Neural cell (in vitro differentiated cells): ENCODE data around the gene OS9. TPM values are rescaled to one million over a fixed set of nuclear protein-coding genes. Genes with fewer than 3 reads are reported as not detected.
A peak's percentile ranks its signal among the peaks of the same experiment; 100 is the strongest.

Experiments
- H2AFZ ChIP-seq: fragments of 200-600, 300-800 bp; sonication (generic), shearing (Covaris generic); 2 replicates; pipeline ENCODE4 v1.6.0; 2014; ENCODE audit warnings: low read depth, mild to moderate bottlenecking, antibody characterized with exemption, low read length, moderate library complexity
- H3F3A ChIP-seq: fragments of 200-600 bp; shearing (Covaris generic); 2 replicates; pipeline ENCODE4 v1.6.1; 2016; ENCODE audit warnings: mild to moderate bottlenecking, moderate library complexity, mixed read lengths, antibody characterized with exemption, low read length; ENCODE audit not compliant: insufficient read depth, poor library complexity, severe bottlenecking
- H3K27ac ChIP-seq: fragments of 200-600, 300-800 bp; sonication (generic), shearing (Covaris generic); 2 replicates; pipeline ENCODE4 v1.5.1; 2014; ENCODE audit warnings: mild to moderate bottlenecking, low read length, moderate library complexity
- H3K27me3 ChIP-seq: fragments of 300-800, 200-600 bp; sonication (generic), shearing (Covaris generic); 2 replicates; pipeline ENCODE4 v1.6.0; 2014; ENCODE audit warnings: mild to moderate bottlenecking, low read depth, low read length, moderate library complexity; ENCODE audit not compliant: insufficient read depth
- H3K36me3 ChIP-seq: fragments of 300-800, 200-600 bp; sonication (generic), shearing (Covaris generic); 2 replicates; pipeline ENCODE4 v1.5.1; 2014; ENCODE audit warnings: mild to moderate bottlenecking, antibody characterized with exemption, low read length, moderate library complexity; ENCODE audit not compliant: insufficient read depth
- H3K4me2 ChIP-seq: fragments of 300-800, 200-600 bp; sonication (generic), shearing (Covaris generic); 2 replicates; pipeline ENCODE4 v1.6.0; 2014; ENCODE audit warnings: mild to moderate bottlenecking, low read length
- H3K4me3 ChIP-seq: fragments of 300-800, 200-600 bp; sonication (generic), shearing (Covaris generic); 2 replicates; pipeline ENCODE4 v1.5.1; 2014; ENCODE audit warnings: mild to moderate bottlenecking, low read length, moderate library complexity
- H3K79me2 ChIP-seq: fragments of 200-600 bp; shearing (Covaris generic); replicated peaks from 2 replicates; pipeline ENCODE4 v1.6.0; 2014; ENCODE audit warnings: mild to moderate bottlenecking, low read length, moderate library complexity; ENCODE audit not compliant: insufficient read depth
- H3K9ac ChIP-seq: fragments of 300-800, 200-600 bp; sonication (generic), shearing (Covaris generic); 2 replicates; pipeline ENCODE4 v1.6.1; 2016; ENCODE audit warnings: mild to moderate bottlenecking, low read length, mixed read lengths
- H3K9me2 ChIP-seq: fragments of 200-600 bp; shearing (Covaris generic); 2 replicates; pipeline ENCODE4 v1.6.1; 2016; ENCODE audit warnings: mild to moderate bottlenecking, low read length, mixed read lengths; ENCODE audit not compliant: insufficient read depth
- H3K9me3 ChIP-seq: fragments of 200-600, 300-800 bp; sonication (generic), shearing (Covaris generic); 2 replicates; pipeline ENCODE4 v1.6.1; 2016; ENCODE audit warnings: mild to moderate bottlenecking, mixed run types, low read length, moderate library complexity, mixed read lengths
- H4K20me1 ChIP-seq: fragments of 200-600 bp; shearing (Covaris generic); 2 replicates; pipeline ENCODE4 v1.6.1; 2016; ENCODE audit warnings: mild to moderate bottlenecking, mixed run types; ENCODE audit not compliant: insufficient read depth
- EP300 ChIP-seq: fragments of 450-650 bp; conservative IDR thresholded peaks from 2 replicates; pipeline ENCODE4 v1.6.1; 2014; ENCODE audit warnings: antibody characterized with exemption, mild to moderate bottlenecking, moderate library complexity; ENCODE audit not compliant: poor library complexity, severe bottlenecking
- EZH2 ChIP-seq: fragments of 200-600, 300-800 bp; shearing (Covaris generic), sonication (generic); IDR thresholded peaks from 2 replicates; pipeline ENCODE4 v1.6.1; 2014; ENCODE audit warnings: antibody characterized with exemption, low read length, borderline replicate concordance, mild to moderate bottlenecking; ENCODE audit not compliant: insufficient read depth, poor library complexity, severe bottlenecking
- MXI1 ChIP-seq: fragments of 450-650 bp; conservative IDR thresholded peaks from 2 replicates; pipeline ENCODE4 v1.6.1; 2014; ENCODE audit warnings: antibody characterized with exemption, mild to moderate bottlenecking; ENCODE audit not compliant: poor library complexity, severe bottlenecking
- POLR2AphosphoS5 ChIP-seq: IDR thresholded peaks from 2 replicates; pipeline ENCODE4 v1.6.1; 2012
- RAD21 ChIP-seq: fragments of 450-650 bp; conservative IDR thresholded peaks from 2 replicates; pipeline ENCODE4 v1.6.1; 2014; ENCODE audit warnings: antibody characterized with exemption, mild to moderate bottlenecking, moderate library complexity
- REST ChIP-seq: IDR thresholded peaks from 2 replicates; pipeline ENCODE4 v1.6.1; 2012; ENCODE audit warnings: borderline replicate concordance
- SMC3 ChIP-seq: fragments of 450-650 bp; conservative IDR thresholded peaks from 2 replicates; pipeline ENCODE4 v1.6.1; 2014; ENCODE audit warnings: antibody characterized with exemption, mild to moderate bottlenecking, moderate library complexity; ENCODE audit not compliant: poor library complexity
- TAF1 ChIP-seq: IDR thresholded peaks from 2 replicates; pipeline ENCODE4 v1.6.1; 2012; ENCODE audit warnings: low read depth
- polyA plus RNA-seq: library from polyadenylated mRNA; depleted of rRNA; stranded (reverse); fragments of >200 nt; gene quantifications from 2 replicates; pipeline ENCODE4 v1.2.3, GENCODE V29; 2014
- TF ChIP-seq, protein P1 (sequence below): fragments of 450-650 bp; IDR thresholded peaks from 2 replicates; pipeline ENCODE4 v1.5.1; 2014; ENCODE audit warnings: antibody characterized with exemption, mild to moderate bottlenecking, moderate library complexity; ENCODE audit not compliant: poor library complexity, severe bottlenecking

OS9 gene
- polyA plus RNA-seq, 1 donor from 2014 or later: 248 TPM

DNA sequence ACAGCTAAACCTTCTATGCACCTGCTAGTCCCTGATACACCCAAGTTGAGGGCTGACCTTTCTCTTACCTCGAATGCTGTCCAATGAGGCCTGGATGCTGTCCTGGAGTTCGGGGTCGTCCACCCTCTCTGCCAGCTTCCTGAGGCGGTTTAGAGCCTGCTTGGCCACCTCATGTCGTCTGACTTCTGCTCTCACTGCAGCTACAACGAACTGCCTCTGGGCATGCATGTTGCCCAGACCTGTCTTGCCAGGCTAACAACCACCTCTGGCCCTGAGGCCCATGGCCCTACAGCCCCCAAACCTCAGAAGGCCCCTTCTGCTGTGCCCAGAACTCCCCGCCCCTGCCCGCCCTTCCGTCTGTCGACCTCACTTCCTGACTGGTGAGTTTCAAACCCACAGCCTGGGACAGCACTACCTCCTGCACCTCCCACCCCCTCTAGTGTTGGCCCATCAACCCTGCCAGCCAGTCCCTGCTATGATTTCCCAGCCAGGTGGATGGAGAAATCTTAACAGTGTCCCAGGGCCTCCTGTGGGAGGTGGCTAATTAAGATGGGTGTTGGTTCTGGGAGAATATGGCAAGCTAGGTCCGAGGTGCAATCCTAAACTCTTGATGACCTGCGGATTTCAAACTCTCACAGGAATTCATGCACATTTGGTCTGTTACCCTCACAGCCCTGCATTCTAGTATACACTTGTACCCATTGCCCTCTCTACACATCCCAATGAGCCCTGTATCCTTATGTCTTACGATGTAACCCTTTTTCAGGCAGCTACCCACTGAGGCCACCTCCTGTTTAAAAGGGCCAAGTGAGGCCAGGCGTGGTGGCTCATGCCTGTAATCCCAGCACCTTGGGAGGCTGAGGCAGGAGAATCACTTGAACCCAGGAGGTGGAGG is 48.2 kb downstream of the OS9 start:
- Histone ChIP-seq H3K27me3 (peaks cover 10% of the 10 kb centered on the region), H3K36me3 (peaks cover 3% of the 10 kb centered on the region), H3K9me2 (no peaks in the 10 kb centered on the region), H3F3A (no peaks in the 10 kb centered on the region), H3K4me2 (no peak overlapping the region), H4K20me1 (peaks cover 5% of the 10 kb centered on the region), H3K9me3 (no peaks in the 10 kb centered on the region), H3K79me2 (no peaks in the 10 kb centered on the region), H3K4me3 (no peak overlapping the region), H3K9ac (no peak overlapping the region), H3K27ac (no peak overlapping the region), H2AFZ (no peak overlapping the region)
- TF ChIP-seq EP300: no peak
- no peak for TF ChIP-seq POLR2AphosphoS5
- TF ChIP-seq TAF1: no peak
- no peak for TF ChIP-seq SMC3
- TF ChIP-seq MXI1: no peak

DNA sequence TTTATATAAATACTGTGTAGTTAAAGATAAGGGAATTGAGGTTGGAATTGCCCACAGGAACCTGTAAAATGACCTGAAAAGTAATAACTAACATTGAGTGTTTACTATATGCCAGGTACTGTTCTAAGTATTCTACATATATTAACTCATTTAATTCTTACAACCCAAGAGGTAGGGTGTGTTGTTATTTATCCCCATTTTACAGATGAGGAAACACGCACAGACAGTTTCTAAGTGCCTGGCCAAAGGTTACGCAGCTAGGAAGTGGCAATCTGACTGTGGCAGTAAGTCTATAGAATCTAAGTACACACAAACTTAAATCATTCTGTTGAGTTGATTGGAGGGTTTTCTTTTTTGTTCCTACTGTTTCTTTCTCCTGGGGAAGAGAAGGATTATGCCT is 49.8 kb downstream of the OS9 start:
- peak overlapping the region; percentile 71 for H3K4me3 ChIP-seq
- TF ChIP-seq MXI1 (no peak), REST (no peak), EP300 (no peak), TAF1 (no peak), SMC3 (no peak), RAD21 (no peak), POLR2AphosphoS5 (no peak), EZH2 (no peak)
- TF ChIP-seq, protein P1, sequence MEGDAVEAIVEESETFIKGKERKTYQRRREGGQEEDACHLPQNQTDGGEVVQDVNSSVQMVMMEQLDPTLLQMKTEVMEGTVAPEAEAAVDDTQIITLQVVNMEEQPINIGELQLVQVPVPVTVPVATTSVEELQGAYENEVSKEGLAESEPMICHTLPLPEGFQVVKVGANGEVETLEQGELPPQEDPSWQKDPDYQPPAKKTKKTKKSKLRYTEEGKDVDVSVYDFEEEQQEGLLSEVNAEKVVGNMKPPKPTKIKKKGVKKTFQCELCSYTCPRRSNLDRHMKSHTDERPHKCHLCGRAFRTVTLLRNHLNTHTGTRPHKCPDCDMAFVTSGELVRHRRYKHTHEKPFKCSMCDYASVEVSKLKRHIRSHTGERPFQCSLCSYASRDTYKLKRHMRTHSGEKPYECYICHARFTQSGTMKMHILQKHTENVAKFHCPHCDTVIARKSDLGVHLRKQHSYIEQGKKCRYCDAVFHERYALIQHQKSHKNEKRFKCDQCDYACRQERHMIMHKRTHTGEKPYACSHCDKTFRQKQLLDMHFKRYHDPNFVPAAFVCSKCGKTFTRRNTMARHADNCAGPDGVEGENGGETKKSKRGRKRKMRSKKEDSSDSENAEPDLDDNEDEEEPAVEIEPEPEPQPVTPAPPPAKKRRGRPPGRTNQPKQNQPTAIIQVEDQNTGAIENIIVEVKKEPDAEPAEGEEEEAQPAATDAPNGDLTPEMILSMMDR: no peak

More for the DNA sequence above, 49.8 kb downstream of the OS9 start:
- no peaks in the 10 kb centered on the region for H3K27me3 ChIP-seq
- no peaks in the 10 kb centered on the region for H3K9me2 ChIP-seq
- H3K9me3 ChIP-seq: no peaks in the 10 kb centered on the region
- no peaks in the 10 kb centered on the region for H3F3A ChIP-seq
- peak overlapping the region; percentile 94 for H3K27ac ChIP-seq
- no peaks in the 10 kb centered on the region for H3K79me2 ChIP-seq
- no peak overlapping the region for H3K4me2 ChIP-seq
- peaks cover 7% of the 10 kb centered on the region for H3K36me3 ChIP-seq
- no peak overlapping the region for H2AFZ ChIP-seq
- no peaks in the 10 kb centered on the region for H4K20me1 ChIP-seq
- peak overlapping the region; percentile 87 for H3K9ac ChIP-seq
